ENCODE data around the gene CDYL2. TPM values are rescaled to one million over a fixed set of nuclear protein-coding genes. Genes with fewer than 3 reads are reported as not detected.

The CDYL2 gene
- total and polyA plus RNA-seq, 2 experiments from 2014 or later, result 7.4 to 12.2 TPM

- no peaks in the 10 kb centered on the region for H3K9me3 ChIP-seq (ENCODE audit: low read depth)
- no peak overlapping the region for H3K4me2 ChIP-seq
- no peak overlapping the region for H3K27ac ChIP-seq
- 94% methylated on average over 2 of the region's 2 CpGs for WGBS (ENCODE audit: low lambda C conversion rate, missing lambda C conversion rate)
- no peaks in the 10 kb centered on the region for H3K79me2 ChIP-seq
- peaks cover 3% of the 10 kb centered on the region for H3K4me1 ChIP-seq (ENCODE audit: insufficient read depth)
- no peaks in the 10 kb centered on the region for H3K9me2 ChIP-seq (replicated peaks; ENCODE audit: insufficient read depth)
- no peaks in the 10 kb centered on the region for H3K36me3 ChIP-seq (replicated peaks; ENCODE audit: insufficient read depth, low read depth)
- H4K20me1 ChIP-seq (ENCODE audit: insufficient read depth, poor library complexity, severe bottlenecking), result no peaks in the 10 kb centered on the region
- H3K4me3 ChIP-seq, result no peak overlapping the region
- H3K27me3 ChIP-seq, result no peaks in the 10 kb centered on the region
- no peak for DNase-seq (ENCODE audit: low spot score)
- no peak overlapping the region for H2AFZ ChIP-seq
- TF ChIP-seq EZH2phosphoT487 (IDR thresholded peaks at IDR 0.05; ENCODE audit: low read depth, severe bottlenecking, unreplicated experiment) (no peak), EZH2 (IDR thresholded peaks at IDR 0.05; ENCODE audit: borderline replicate concordance) (no peak)
- TF ChIP-seq, protein P1, sequence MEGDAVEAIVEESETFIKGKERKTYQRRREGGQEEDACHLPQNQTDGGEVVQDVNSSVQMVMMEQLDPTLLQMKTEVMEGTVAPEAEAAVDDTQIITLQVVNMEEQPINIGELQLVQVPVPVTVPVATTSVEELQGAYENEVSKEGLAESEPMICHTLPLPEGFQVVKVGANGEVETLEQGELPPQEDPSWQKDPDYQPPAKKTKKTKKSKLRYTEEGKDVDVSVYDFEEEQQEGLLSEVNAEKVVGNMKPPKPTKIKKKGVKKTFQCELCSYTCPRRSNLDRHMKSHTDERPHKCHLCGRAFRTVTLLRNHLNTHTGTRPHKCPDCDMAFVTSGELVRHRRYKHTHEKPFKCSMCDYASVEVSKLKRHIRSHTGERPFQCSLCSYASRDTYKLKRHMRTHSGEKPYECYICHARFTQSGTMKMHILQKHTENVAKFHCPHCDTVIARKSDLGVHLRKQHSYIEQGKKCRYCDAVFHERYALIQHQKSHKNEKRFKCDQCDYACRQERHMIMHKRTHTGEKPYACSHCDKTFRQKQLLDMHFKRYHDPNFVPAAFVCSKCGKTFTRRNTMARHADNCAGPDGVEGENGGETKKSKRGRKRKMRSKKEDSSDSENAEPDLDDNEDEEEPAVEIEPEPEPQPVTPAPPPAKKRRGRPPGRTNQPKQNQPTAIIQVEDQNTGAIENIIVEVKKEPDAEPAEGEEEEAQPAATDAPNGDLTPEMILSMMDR (IDR thresholded peaks at IDR 0.05; ENCODE audit: poor library complexity), result no peak
Measured at GRCh38 chr16:80719573-80719972, 84.8 kb downstream of the CDYL2 start.

GRCh38 chr16:80718480-80719220, 85.7 kb downstream of the CDYL2 start:
- Histone ChIP-seq H2AFZ (no peak overlapping the region), H3K36me3 (replicated peaks; ENCODE audit: insufficient read depth, low read depth) (no peaks in the 10 kb centered on the region), H4K20me1 (ENCODE audit: insufficient read depth, poor library complexity, severe bottlenecking) (no peaks in the 10 kb centered on the region), H3K4me2 (no peak overlapping the region), H3K79me2 (no peaks in the 10 kb centered on the region), H3K27ac (no peak overlapping the region), H3K4me1 (ENCODE audit: insufficient read depth) (peaks cover 3% of the 10 kb centered on the region), H3K9me2 (replicated peaks; ENCODE audit: insufficient read depth) (no peaks in the 10 kb centered on the region), H3K4me3 (no peak overlapping the region), H3K27me3 (no peaks in the 10 kb centered on the region), H3K9me3 (ENCODE audit: low read depth) (no peaks in the 10 kb centered on the region)
- WGBS (ENCODE audit: low lambda C conversion rate, missing lambda C conversion rate), result 72% methylated on average over 10 of the region's 10 CpGs
- DNase-seq (ENCODE audit: low spot score), result no peak
- TF ChIP-seq, protein P1 (IDR thresholded peaks at IDR 0.05; ENCODE audit: poor library complexity), result no peak
- TF ChIP-seq EZH2 (IDR thresholded peaks at IDR 0.05; ENCODE audit: borderline replicate concordance) (no peak), EZH2phosphoT487 (IDR thresholded peaks at IDR 0.05; ENCODE audit: low read depth, severe bottlenecking, unreplicated experiment) (no peak)

- no peak for TF ChIP-seq EZH2phosphoT487 (IDR thresholded peaks at IDR 0.05; ENCODE audit: low read depth, severe bottlenecking, unreplicated experiment)
- no peak for TF ChIP-seq EZH2 (IDR thresholded peaks at IDR 0.05; ENCODE audit: borderline replicate concordance)
- TF ChIP-seq, protein P1 (IDR thresholded peaks at IDR 0.05; ENCODE audit: poor library complexity), result no peak
- Histone ChIP-seq H3K79me2 (no peaks in the 10 kb centered on the region), H3K4me2 (no peak overlapping the region), H3K27me3 (no peaks in the 10 kb centered on the region), H3K36me3 (replicated peaks; ENCODE audit: insufficient read depth, low read depth) (no peaks in the 10 kb centered on the region), H3K27ac (no peak overlapping the region), H3K4me3 (no peak overlapping the region), H3K4me1 (ENCODE audit: insufficient read depth) (peaks cover 3% of the 10 kb centered on the region), H4K20me1 (ENCODE audit: insufficient read depth, poor library complexity, severe bottlenecking) (no peaks in the 10 kb centered on the region), H3K9me3 (ENCODE audit: low read depth) (no peaks in the 10 kb centered on the region), H3K9me2 (replicated peaks; ENCODE audit: insufficient read depth) (no peaks in the 10 kb centered on the region), H2AFZ (no peak overlapping the region)
- no peak for DNase-seq (ENCODE audit: low spot score)
- 79% methylated on average over 3 of the region's 3 CpGs for WGBS (ENCODE audit: low lambda C conversion rate, missing lambda C conversion rate)
Measured at GRCh38 chr16:80717611-80718010, 86.8 kb downstream of the CDYL2 start.

All from hepatocyte (in vitro differentiated cells).